ENCODE data around the gene TPT1. TPM values are rescaled to one million over a fixed set of nuclear protein-coding genes. Genes with fewer than 3 reads are reported as not detected.

TPT1 gene
- total RNA-seq, 4 donors from 2014 or later, result 3,407 to 5,053 (median 4,011) TPM

DNA sequence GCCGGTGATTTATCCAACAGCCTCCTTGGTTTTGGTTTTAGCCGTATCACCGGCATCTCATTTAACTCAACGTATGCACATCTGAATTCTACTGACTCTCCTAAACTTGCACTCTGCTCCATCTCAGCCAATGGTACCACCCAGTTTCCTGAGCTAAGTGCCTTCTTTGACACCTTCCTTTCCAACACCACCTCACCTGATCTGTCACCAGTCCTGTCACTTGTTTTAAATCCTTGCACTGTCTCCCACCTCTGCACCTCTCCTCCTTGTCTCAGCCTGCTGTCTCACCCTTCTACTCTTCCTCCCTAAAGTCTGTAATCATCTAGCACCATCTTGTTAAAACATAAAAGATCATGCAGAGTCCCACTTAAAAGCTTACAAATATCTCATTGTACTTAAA lies 28.1 kb upstream of the TPT1 start:
- DNase-seq (ENCODE audit: low spot score) (no peak), ATAC-seq (ENCODE audit: low FRiP score) (no peak)
- TF ChIP-seq, protein P1, sequence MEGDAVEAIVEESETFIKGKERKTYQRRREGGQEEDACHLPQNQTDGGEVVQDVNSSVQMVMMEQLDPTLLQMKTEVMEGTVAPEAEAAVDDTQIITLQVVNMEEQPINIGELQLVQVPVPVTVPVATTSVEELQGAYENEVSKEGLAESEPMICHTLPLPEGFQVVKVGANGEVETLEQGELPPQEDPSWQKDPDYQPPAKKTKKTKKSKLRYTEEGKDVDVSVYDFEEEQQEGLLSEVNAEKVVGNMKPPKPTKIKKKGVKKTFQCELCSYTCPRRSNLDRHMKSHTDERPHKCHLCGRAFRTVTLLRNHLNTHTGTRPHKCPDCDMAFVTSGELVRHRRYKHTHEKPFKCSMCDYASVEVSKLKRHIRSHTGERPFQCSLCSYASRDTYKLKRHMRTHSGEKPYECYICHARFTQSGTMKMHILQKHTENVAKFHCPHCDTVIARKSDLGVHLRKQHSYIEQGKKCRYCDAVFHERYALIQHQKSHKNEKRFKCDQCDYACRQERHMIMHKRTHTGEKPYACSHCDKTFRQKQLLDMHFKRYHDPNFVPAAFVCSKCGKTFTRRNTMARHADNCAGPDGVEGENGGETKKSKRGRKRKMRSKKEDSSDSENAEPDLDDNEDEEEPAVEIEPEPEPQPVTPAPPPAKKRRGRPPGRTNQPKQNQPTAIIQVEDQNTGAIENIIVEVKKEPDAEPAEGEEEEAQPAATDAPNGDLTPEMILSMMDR (IDR thresholded peaks at IDR 0.05), result no peak

DNA sequence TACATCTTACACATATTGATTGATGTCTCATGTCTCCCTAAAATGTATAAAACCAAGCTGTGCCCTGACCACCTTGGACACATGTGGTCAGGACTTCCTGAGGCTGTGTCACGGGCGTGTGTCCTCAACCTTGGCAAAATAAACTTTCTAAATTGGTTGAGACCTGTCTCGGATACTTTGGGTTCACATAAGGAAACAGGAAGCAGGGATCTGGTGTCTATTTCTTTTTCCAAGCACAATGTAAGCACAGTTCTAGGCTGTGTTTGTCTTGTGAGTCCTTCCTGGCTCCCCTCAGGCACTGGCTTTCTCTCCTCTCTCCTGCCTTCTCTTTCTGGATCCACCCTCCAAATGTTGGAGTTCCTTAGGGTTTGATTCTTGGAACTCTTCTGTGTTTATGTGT lies 27.6 kb upstream of the TPT1 start:
- TF ChIP-seq, protein P1 (IDR thresholded peaks at IDR 0.05), result no peak
- DNase-seq (ENCODE audit: low spot score), result no peak
- no peak for ATAC-seq (ENCODE audit: low FRiP score)

DNA sequence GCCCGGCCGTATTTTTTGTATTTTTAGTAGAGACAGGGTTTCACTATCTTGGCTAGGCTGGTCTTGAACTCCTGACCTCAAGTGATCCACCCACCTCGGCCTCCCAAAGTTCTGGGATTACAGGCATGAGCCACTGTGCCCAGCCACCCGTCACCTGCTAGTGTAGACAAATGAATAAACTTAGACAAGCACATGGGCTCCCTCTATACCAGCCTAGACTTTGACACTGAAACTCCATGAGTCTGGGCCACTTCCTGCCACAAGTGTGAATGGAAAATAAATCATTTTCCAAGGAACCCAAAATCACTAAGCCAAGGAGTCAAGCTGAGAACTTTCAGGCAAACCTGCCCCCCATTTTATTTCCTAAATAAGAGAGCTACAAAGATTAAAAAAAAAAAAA lies 27.0 kb upstream of the TPT1 start:
- TF ChIP-seq, protein P1 (IDR thresholded peaks at IDR 0.05), result no peak
- no peak for ATAC-seq (ENCODE audit: low FRiP score)

DNA sequence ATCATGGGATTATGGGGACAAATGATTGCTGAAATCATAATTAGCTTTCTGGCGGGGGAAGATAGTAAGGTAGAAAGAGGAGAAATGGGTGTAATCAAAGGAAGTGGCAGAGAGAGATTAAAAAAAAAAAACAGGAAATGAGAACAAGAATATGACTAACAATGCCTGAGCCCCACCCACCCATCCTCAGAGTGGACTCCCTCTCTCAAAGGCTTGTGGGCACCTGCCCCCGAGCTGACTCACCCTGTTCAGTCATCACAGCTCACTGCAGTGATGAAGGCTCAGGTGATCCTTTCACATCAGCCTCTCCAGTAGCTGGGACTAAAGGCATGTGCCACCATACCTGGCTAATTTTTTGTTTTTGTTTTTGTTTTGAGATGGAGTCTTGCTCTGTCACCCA lies 26.4 kb upstream of the TPT1 start:
- TF ChIP-seq, protein P1 (IDR thresholded peaks at IDR 0.05), result no peak
- peak; percentile 93 for ATAC-seq (ENCODE audit: low FRiP score)
- peak; percentile 53 for DNase-seq (ENCODE audit: low spot score)

More for the DNA sequence above, 27.0 kb upstream of the TPT1 start:
- DNase-seq (ENCODE audit: low spot score), result no peak

DNA sequence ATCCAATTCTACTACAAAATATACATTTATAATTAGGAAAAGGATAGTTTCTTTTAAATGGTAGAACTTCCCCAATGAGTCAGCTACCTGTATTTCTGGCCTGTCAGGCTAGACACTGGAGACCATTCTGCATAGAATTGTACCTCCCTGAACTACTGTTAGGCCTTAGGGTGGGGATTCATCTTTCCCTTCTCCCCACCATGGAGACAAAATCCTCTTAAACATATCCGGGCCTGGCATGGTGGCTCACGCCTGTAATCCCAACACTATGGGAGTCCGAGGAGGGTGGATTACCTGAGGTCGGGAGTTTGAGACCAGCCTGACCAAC lies 24.5 kb upstream of the TPT1 start:
- DNase-seq (ENCODE audit: low spot score) (no peak), ATAC-seq (ENCODE audit: low FRiP score) (no peak)
- TF ChIP-seq, protein P1 (IDR thresholded peaks at IDR 0.05), result no peak

DNA sequence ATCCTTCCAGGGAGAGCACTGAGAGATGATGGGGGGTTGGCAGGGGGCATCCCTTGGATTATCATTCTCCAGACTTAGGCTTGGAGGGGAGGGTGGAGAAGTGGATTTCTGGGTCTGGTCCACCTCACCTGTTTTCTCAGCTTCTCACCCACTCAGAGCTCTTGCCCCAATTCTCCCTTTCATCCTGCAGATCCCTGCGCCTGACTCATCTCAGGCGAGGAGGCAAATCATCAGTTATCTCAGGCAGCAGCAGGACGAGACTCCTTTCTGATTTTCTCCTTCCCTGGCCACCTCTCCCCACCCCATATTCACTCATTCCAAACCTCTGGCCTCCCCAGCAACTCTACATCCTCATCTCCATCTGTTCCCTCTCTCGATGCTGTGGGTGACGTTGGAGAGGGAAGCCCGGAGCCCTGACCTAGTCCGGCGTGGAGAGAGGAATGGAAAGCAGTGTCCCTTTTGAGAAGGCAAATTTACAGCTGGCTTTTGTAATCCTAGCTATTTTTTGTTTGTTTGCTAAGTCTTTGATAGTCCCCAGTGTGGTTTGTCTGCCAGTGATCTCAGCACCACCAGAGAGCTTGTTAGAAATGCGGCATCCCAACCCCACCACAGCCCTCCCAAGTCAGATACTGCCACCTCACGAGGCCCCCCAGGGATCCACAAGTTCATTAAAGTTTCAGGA lies 24.0 kb upstream of the TPT1 start:
- ATAC-seq (ENCODE audit: low FRiP score), result no peak
- no peak for DNase-seq (ENCODE audit: low spot score)
- TF ChIP-seq, protein P1 (IDR thresholded peaks at IDR 0.05), result no peak

DNA sequence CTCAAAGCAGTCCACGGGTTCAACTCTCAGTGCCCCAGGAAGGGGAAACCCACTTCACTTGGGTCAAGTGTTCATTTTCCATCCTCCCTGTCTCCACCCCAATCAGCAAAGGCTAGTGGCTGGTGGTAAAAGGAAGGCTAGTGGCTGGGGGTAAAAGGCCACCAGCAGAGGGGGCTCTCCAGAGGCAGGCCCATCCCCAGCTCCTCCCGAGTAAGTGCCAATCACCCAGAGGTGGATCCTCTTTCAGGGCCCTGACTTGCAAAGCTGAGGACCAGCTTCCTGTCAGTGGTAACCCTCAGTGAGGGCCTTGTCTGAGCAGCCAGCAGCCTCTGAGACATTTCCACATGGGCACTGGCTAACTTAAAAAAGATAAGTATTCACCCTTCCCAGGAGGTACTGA lies 22.0 kb upstream of the TPT1 start:
- TF ChIP-seq, protein P1 (IDR thresholded peaks at IDR 0.05), result no peak
- DNase-seq (ENCODE audit: low spot score) (no peak), ATAC-seq (ENCODE audit: low FRiP score) (no peak)
